GM23248 (cell line): ENCODE measurements around the gene EME2.

ENCODE experiments used
- EZH2 ChIP-seq: fragments of 200-600 bp; sonication (generic); IDR thresholded peaks from 2 replicates; pipeline ENCODE4 v1.6.1; 2018; ENCODE audit warnings: antibody characterized with exemption, mild to moderate bottlenecking; ENCODE audit not compliant: insufficient read depth, poor library complexity, severe bottlenecking
- EZH2phosphoT487 ChIP-seq: fragments of 200-600 bp; sonication (generic); IDR thresholded peaks from 2 replicates; pipeline ENCODE4 v1.6.1; 2018; ENCODE audit warnings: antibody characterized with exemption, moderate library complexity, mild to moderate bottlenecking, low read depth; ENCODE audit not compliant: insufficient read depth

- TF ChIP-seq EZH2 (no peak), EZH2phosphoT487 (no peak)
Measured at GRCh38 chr16:1765826-1766225, 6.8 kb upstream of the EME2 start.
